IPS-18c (cell line): ENCODE data around the gene ENGASE.

Source experiments
- H3K4me3 ChIP-seq: 2 replicates; pipeline ENCODE4 v1.7.0; 2013; ENCODE audit warnings: low read depth, mild to moderate bottlenecking, low read length, moderate library complexity; ENCODE audit not compliant: insufficient read depth
- H3K9me3 ChIP-seq: one replicate; pipeline ENCODE4 v1.6.1; 2013; ENCODE audit warnings: mild to moderate bottlenecking, low read length, moderate library complexity; ENCODE audit not compliant: control insufficient read depth, insufficient read depth

Gene ENGASE

GRCh38 chr17:79047923-79048825 lies 26.4 kb upstream of the ENGASE start:
- Histone ChIP-seq H3K9me3 (no peaks in the 10 kb centered on the region), H3K4me3 (no peak overlapping the region)

- no peak overlapping the region for H3K4me3 ChIP-seq
- H3K9me3 ChIP-seq, result no peaks in the 10 kb centered on the region
Observed at GRCh38 chr17:79048826-79049755, 25.5 kb upstream of the ENGASE start.

- H3K4me3 ChIP-seq, result no peak overlapping the region
- H3K9me3 ChIP-seq, result no peaks in the 10 kb centered on the region
Observed at GRCh38 chr17:79049821-79050220, 24.8 kb upstream of the ENGASE start.

GRCh38 chr17:79050551-79050950 lies 24.1 kb upstream of the ENGASE start:
- Histone ChIP-seq H3K9me3 (no peaks in the 10 kb centered on the region), H3K4me3 (no peak overlapping the region)

- no peak overlapping the region for H3K4me3 ChIP-seq
- no peaks in the 10 kb centered on the region for H3K9me3 ChIP-seq
Observed at GRCh38 chr17:79051306-79051705, 23.3 kb upstream of the ENGASE start.

- no peak overlapping the region for H3K4me3 ChIP-seq
Observed at GRCh38 chr17:79052131-79052530, 22.5 kb upstream of the ENGASE start.

GRCh38 chr17:79053251-79053925 lies 21.2 kb upstream of the ENGASE start:
- Histone ChIP-seq H3K4me3 (no peak overlapping the region), H3K9me3 (no peaks in the 10 kb centered on the region)

More at GRCh38 chr17:79052131-79052530, 22.5 kb upstream of the ENGASE start:
- no peaks in the 10 kb centered on the region for H3K9me3 ChIP-seq

- Histone ChIP-seq H3K9me3 (no peaks in the 10 kb centered on the region), H3K4me3 (no peak overlapping the region)
Observed at GRCh38 chr17:79054200-79054960, 20.2 kb upstream of the ENGASE start.

- Histone ChIP-seq H3K9me3 (no peaks in the 10 kb centered on the region), H3K4me3 (no peak overlapping the region)
Observed at GRCh38 chr17:79055197-79055596, 19.4 kb upstream of the ENGASE start.

- Histone ChIP-seq H3K4me3 (no peak overlapping the region), H3K9me3 (no peaks in the 10 kb centered on the region)
Observed at GRCh38 chr17:79057737-79058385, 16.8 kb upstream of the ENGASE start.

- Histone ChIP-seq H3K9me3 (no peaks in the 10 kb centered on the region), H3K4me3 (no peak overlapping the region)
Observed at GRCh38 chr17:79062691-79063090, 11.9 kb upstream of the ENGASE start.

- no peak overlapping the region for H3K4me3 ChIP-seq
- H3K9me3 ChIP-seq, result no peaks in the 10 kb centered on the region
Observed at GRCh38 chr17:79064026-79064425, 10.6 kb upstream of the ENGASE start.

- no peak overlapping the region for H3K4me3 ChIP-seq
- H3K9me3 ChIP-seq, result no peaks in the 10 kb centered on the region
Observed at GRCh38 chr17:79065105-79065670, 9.4 kb upstream of the ENGASE start.

- H3K4me3 ChIP-seq, result no peak overlapping the region
- H3K9me3 ChIP-seq, result no peaks in the 10 kb centered on the region
Observed at GRCh38 chr17:79066963-79067362, 7.7 kb upstream of the ENGASE start.

GRCh38 chr17:79070266-79070880 lies 4.3 kb upstream of the ENGASE start:
- Histone ChIP-seq H3K9me3 (no peaks in the 10 kb centered on the region), H3K4me3 (no peak overlapping the region)
